Lower lobe of right lung (tissue), 2 donors: ENCODE results near the gene PHYHIPL. TPM values are rescaled to one million over a fixed set of nuclear protein-coding genes. Genes with fewer than 3 reads are reported as not detected.
"Not testable (repeated sequence)": the region's sequence is repeated elsewhere in the genome, so short reads cannot be mapped to it uniquely, and the experiment has no call there.

Source experiments
- ATAC-seq, 2 donors: fragments of 200-7000 bp; cut with Tn5 transposase; one replicate each; pipeline ENCODE4 v1.9.1; 2020 to 2022; ENCODE audit warnings: mild to moderate bottlenecking in 2 of 2, moderate library complexity in 2 of 2
- DNase-seq: peaks from one replicate; pipeline ENCODE4 v3.0.0-alpha.2; 2020
- H3K27ac ChIP-seq: fragments of 200-600 bp; one replicate; pipeline ENCODE4 v1.8.0; 2022
- H3K27me3 ChIP-seq: fragments of 200-600 bp; one replicate; pipeline ENCODE4 v1.8.0; 2022; ENCODE audit warnings: low read depth
- H3K36me3 ChIP-seq: fragments of 200-600 bp; one replicate; pipeline ENCODE4 v1.8.0; 2022; ENCODE audit warnings: mild to moderate bottlenecking
- H3K4me1 ChIP-seq: fragments of 200-600 bp; one replicate; pipeline ENCODE4 v1.8.0; 2022
- H3K4me3 ChIP-seq: fragments of 200-600 bp; one replicate; pipeline ENCODE4 v1.8.0; 2022; ENCODE audit warnings: mild to moderate bottlenecking
- H3K9me3 ChIP-seq: fragments of 200-600 bp; one replicate; pipeline ENCODE4 v1.8.0; 2022
- intact Hi-C: fragments of 100-400 bp; cut with DNase I; formaldehyde crosslinking; loops from one replicate; pipeline ENCODE4 v1.11.0; 2022
- total RNA-seq: library from RNA; stranded (reverse); fragmentation: NEBNext Ultra II Directional; extraction: Animal tissue kit (Norgen Biotek cat#: 25700); gene quantifications from one replicate; pipeline ENCODE4 v1.2.1, GENCODE V29; 2021
- TF ChIP-seq, protein P1 (sequence below): fragments of 200-600 bp; IDR thresholded peaks from one replicate; pipeline ENCODE4 v1.8.0; 2022; ENCODE audit warnings: antibody characterized with exemption, mild to moderate bottlenecking
- donor health status: DM: no; HTN: yes; CAD: no; lungs with severe emphysema.

The PHYHIPL gene
- total RNA-seq, 1 donor from 2014 or later = not detected

DNA sequence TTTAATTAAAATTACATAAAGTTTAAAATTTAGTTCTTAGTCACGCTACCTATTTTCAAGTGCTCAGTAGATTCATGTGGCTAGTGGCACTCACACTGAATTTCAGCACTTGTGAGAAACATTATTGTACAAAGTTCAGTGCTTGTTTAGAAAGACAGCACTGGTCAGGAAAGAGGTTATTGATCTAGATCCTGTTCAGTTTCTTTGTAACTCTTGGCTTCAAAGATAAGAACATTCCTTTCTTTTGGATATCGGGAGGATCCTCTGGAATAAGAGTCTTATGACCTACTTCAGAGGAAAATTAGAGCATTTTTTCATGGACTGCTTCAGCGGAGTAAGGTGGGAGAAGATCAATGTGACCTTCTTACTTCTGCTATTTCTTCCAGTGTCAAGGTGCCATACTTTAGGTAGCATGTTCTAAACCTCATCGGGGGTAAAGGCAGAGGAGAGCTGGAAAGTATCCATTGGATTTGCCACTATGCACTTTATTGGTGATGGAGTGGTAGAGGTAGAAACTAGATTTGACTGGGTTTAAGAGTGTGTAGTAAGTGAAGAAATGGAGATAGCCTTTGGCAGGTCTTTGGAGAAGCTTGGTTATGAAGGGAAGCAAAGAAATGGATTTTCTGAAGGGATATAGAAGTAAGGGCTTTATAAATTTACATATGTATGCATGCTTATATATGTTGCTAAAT, 39.9 kb downstream of the PHYHIPL start:
- H3K4me1 ChIP-seq = no peaks in the 10 kb centered on the region
- ATAC-seq = no peak
- TF ChIP-seq, protein P1, sequence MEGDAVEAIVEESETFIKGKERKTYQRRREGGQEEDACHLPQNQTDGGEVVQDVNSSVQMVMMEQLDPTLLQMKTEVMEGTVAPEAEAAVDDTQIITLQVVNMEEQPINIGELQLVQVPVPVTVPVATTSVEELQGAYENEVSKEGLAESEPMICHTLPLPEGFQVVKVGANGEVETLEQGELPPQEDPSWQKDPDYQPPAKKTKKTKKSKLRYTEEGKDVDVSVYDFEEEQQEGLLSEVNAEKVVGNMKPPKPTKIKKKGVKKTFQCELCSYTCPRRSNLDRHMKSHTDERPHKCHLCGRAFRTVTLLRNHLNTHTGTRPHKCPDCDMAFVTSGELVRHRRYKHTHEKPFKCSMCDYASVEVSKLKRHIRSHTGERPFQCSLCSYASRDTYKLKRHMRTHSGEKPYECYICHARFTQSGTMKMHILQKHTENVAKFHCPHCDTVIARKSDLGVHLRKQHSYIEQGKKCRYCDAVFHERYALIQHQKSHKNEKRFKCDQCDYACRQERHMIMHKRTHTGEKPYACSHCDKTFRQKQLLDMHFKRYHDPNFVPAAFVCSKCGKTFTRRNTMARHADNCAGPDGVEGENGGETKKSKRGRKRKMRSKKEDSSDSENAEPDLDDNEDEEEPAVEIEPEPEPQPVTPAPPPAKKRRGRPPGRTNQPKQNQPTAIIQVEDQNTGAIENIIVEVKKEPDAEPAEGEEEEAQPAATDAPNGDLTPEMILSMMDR = no peak
- intact Hi-C loops = no loop called here
- no peaks in the 10 kb centered on the region for H3K9me3 ChIP-seq
- no peak overlapping the region for H3K4me3 ChIP-seq
- no peaks in the 10 kb centered on the region for H3K36me3 ChIP-seq
- no peak overlapping the region for H3K27ac ChIP-seq
- no peak for DNase-seq
- no peaks in the 10 kb centered on the region for H3K27me3 ChIP-seq

DNA sequence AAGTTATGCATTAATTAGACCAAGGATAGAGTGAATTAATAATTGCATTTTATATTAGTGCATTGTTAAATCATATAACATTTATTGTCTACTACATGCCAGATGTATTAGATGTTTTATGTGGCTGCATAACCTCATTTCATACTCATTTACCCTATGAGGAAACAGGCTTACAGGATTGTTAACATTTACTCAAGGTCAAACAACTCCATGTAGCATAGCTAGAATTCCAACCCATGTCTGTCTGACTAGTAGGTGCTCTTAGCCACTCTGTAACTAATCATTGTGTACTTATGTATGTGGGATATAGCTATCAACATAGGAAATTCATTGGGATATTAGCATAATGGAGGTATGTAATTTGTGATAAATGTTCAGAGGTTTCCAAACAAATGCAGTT, 46.3 kb downstream of the PHYHIPL start:
- H3K9me3 ChIP-seq = no peaks in the 10 kb centered on the region

DNA sequence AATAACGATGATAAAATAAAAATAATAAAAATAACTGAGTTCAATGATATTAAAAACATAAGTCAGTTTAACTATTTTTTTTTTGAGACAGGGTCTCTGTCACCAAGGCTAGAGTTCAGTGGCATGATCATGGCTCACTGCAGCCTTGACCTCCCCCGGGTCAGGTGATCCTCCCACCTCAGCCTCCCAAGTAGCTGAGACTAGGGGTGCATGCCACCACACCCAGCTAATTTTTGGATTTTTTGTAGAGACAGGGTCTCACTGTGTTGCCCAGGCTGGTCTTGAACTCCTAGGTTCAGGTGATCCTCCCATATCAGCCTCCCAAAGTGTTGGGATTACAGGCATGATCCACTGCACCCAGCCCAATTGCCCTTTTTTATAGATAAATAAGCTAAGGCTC, 47.2 kb downstream of the PHYHIPL start:
- H3K27ac ChIP-seq, H3K36me3 ChIP-seq, H3K4me1 ChIP-seq, H3K27me3 ChIP-seq, H3K9me3 ChIP-seq, intact Hi-C loops, H3K4me3 ChIP-seq, ATAC-seq, DNase-seq: not testable (repeated sequence)

More for the DNA sequence above, 46.3 kb downstream of the PHYHIPL start:
- Histone ChIP-seq H3K4me3 (no peak overlapping the region), H3K4me1 (no peaks in the 10 kb centered on the region), H3K36me3 (no peaks in the 10 kb centered on the region), H3K27me3 (no peaks in the 10 kb centered on the region), H3K27ac (no peak overlapping the region)
- intact Hi-C loops = no loop called here
- ATAC-seq (peak in 1 of 2 donors; percentile 45), DNase-seq (no peak)
- TF ChIP-seq, protein P1 = no peak

DNA sequence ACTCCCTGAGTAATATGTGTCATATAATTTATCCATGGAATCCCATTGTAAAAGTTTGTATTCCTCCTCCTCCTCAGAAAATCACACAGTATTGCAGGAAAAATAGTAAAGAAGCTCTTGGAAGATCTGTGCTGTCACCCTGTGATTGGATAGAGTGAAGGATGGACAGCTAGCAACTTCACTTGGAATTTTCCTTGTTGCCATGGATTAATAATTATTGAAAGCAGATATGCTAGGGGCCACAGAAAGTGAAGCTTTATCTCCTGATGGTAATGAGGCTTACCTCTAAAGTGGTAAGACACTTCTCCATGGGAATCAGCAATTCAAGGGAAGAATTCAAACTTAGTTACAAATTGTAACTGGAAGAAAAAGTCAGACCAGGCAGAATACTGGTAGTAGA, 48.8 kb downstream of the PHYHIPL start:
- ATAC-seq (no peak), DNase-seq (no peak)

DNA sequence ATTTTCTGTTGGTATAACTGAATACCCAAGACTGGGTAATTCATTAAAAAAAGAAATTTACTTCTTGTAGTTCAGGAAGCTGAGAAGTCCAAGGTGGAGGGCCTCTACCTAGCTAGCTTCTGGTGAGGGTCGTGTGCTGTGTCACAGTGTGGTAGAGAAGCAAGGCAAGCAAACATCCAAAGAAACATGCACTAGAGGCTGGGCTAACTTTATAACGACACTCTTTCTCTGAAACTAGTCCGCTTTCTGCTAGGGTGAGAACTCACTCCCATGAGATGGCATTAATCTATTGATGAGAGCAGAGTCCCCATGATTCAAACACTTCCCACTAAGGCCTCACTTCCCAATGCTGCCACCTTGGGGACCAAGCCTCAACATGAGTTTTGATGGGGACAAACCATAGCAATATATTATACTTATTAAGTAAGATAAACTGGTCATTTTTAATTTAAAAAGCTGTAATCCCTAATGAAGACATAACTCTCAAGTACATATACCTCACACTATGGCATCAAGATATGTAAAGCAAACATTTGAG, 50.8 kb downstream of the PHYHIPL start:
- TF ChIP-seq, protein P1 = no peak
- no peaks in the 10 kb centered on the region for H3K27me3 ChIP-seq
- no peak overlapping the region for H3K27ac ChIP-seq
- H3K36me3 ChIP-seq = no peaks in the 10 kb centered on the region
- no peak for DNase-seq
- H3K9me3 ChIP-seq = no peaks in the 10 kb centered on the region
- intact Hi-C loops = no loop called here
- H3K4me3 ChIP-seq = no peak overlapping the region
- no peak for ATAC-seq
- H3K4me1 ChIP-seq = no peaks in the 10 kb centered on the region

More for the DNA sequence above, 48.8 kb downstream of the PHYHIPL start:
- H3K4me3 ChIP-seq = no peak overlapping the region
- H3K36me3 ChIP-seq = no peaks in the 10 kb centered on the region
- TF ChIP-seq, protein P1 = no peak
- no peaks in the 10 kb centered on the region for H3K4me1 ChIP-seq
- no peaks in the 10 kb centered on the region for H3K27me3 ChIP-seq
- no peak overlapping the region for H3K27ac ChIP-seq
- intact Hi-C loops = no loop called here
- H3K9me3 ChIP-seq = no peaks in the 10 kb centered on the region

DNA sequence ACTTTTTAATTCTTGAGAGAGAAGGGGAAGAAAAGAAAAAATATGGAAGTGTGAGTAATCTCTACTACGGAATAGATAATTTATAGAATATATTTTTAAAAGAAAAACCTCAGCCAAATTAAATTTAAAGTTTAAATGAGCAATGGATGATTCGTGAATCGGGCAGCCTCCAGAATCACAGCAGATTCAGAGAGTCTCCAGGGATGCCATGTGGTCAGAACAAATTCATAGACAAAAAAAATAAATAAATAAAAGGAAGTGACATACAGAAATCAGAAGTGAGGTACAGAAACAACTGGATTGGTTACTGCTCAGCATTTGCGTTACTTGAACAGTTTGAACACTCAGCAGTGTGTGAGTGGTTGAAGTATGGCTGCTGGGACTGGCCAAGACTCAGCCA, 53.0 kb downstream of the PHYHIPL start:
- Histone ChIP-seq H3K9me3 (no peaks in the 10 kb centered on the region), H3K4me3 (no peak overlapping the region), H3K36me3 (no peaks in the 10 kb centered on the region), H3K4me1 (no peaks in the 10 kb centered on the region), H3K27me3 (no peaks in the 10 kb centered on the region), H3K27ac (no peak overlapping the region)
- intact Hi-C loops = no loop called here
- no peak for DNase-seq
- TF ChIP-seq, protein P1 = no peak
- no peak for ATAC-seq
